ENCODE measurements around the gene TOMM70. TPM values are rescaled to one million over a fixed set of nuclear protein-coding genes. Genes with fewer than 3 reads are reported as not detected.
A peak's percentile ranks its signal among the peaks of the same experiment; 100 is the strongest.
"Not testable (repeated sequence)": the region's sequence is repeated elsewhere in the genome, so short reads cannot be mapped to it uniquely, and the experiment has no call there.

Gene TOMM70
- total RNA-seq, result 57.4 TPM

DNA sequence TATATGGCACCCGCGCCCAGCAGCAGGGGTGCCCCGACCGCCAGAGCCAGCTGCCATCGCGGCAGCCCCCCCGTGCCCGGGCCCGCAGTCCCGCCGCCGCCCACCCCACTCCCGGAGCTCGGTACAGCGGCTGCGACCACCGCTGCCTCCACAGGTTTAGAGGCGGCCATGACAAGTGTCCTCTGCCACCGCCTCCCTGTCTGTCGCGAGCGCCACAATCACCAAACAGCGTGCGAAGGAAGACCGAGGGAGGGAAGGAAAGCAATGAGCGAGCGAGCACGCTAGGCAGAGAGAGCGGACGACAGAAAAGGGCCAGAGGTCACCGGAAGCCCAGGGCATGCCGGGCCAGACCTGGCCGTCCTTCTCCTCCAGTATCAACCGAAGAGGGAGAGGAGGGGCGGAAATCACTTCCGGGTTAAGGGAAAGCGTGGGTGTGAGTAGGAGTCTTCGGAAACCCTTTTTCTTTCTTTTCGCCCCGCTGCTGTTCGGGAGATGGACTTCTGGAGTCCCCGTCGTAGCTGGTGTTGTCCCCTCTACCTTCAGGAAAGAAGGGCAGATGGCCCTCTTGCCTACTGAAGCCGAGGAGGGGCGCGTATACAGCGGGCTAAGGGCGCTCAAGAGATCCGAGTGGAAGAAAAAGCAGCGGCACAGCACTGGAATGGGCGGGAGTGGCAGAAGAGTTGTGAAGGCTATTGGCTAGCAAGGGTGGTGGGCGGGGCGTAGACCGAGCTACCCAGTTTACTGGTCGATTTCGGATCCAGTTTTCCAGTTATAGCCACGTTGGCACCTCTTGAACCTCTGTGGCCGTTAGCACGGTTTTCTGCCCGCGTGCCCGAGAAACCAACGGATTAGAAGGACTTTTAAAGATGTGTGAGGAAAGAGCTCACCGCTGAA is at the start of gene TOMM70, which contains the start of gene LNP1:
Gene TOMM70 (minus strand): TSS at position 310 of the 894 bp plus-strand sequence. CDS start 140 bp downstream, at position 170.
Gene LNP1 (plus strand): TSS at position 760 of the 894 bp plus-strand sequence. CDS start 28,191 bp downstream, outside the sequence.
- DNase-seq (ENCODE audit: low spot score), result peak; percentile 97

DNA sequence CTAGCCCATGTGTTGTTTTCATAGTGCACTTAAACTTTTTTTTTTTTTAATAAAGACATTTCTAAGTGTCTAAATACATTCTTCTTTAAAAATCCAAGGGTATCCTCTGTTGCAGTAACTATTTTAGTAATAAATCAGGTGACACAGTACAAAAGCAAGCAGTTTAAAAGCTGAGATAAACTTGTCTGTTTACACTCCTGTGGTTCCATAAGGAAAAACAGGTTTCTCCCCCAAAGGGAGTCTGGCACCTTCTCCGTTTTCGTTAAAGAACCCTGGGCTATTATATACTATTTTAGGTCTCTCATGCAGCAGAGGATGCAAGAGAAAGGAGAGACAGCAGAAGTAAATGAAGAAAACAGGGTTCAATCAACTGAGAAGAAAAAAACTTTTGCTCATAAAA is 48.3 kb upstream of the TOMM70 start:
- no peak for DNase-seq (ENCODE audit: low spot score)

DNA sequence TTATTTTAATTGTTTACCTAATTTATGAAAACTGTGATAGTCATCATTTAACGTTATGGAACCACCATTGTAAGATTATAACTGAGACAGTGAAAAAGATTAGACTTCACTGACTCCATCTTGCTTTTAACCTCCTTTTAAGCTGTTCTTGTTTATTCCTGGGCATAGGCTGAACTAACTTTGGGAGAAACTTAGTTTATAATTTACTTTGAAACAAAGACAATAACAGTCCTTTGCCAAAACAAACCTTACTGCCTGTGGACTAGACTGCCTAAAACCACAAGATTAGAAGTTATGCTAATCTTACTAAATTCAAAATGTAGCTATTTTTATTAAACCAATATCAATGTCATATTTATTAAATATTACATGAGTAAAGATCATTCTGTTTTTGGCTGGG is 47.2 kb upstream of the TOMM70 start:
- no peak for DNase-seq (ENCODE audit: low spot score)

DNA sequence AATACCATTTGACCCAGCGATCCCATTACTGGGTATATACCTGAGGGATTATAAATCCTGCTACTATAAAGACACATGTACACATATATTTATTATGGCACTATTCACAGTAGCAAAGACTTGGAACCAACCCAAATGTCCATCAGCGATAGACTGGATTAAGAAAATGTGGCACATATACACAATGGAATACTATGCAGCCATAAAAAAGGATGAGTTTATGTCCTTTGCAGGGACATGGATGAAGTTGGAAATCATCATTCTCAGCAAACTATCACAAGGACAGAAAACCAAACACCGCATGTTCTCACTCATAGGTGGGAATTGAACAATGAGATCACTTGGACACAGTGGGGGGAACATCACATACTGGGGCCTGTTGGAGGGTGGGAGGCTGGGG is 46.2 kb upstream of the TOMM70 start:
- DNase-seq (ENCODE audit: low spot score), result not testable (repeated sequence)

DNA sequence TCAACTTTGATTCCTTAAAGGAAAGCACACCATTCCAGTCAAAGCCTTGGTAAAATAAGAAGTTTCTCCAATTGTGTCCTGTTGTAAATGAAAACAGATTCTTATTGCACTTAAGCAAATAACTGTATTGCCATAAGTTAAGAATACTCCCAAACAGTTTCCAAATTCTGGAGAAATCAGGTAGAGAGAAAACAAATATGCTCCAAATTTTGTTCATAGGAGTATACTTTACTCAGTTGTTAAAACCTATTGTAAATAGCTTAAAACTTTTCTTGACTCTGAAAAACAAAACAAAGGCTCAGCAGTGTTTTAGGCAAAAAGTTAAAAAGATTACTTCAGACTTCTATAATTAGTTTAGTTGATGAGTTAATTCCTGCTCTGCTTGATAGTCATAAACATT is 42.8 kb upstream of the TOMM70 start:
- no peak for DNase-seq (ENCODE audit: low spot score)

DNA sequence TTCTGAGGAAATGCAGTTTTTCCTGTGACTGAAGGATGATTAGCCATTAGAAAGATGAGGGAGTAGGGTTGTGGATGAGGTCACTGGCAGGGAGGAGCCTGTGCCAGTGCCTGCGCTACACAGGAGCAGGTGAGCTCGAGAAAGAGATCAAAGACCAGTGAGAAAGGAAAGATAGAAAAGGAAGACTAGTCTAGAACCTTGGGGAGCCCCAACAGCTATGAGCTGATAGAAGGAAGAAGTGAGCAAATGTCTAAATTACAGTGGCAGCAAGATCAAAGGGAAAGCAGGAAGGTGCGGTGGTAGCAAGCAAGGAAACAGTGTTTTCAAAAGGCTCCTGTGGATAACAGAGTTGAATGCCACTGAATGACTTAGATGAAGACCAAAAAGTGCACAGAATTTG is 40.0 kb upstream of the TOMM70 start:
- no peak for DNase-seq (ENCODE audit: low spot score)

DNA sequence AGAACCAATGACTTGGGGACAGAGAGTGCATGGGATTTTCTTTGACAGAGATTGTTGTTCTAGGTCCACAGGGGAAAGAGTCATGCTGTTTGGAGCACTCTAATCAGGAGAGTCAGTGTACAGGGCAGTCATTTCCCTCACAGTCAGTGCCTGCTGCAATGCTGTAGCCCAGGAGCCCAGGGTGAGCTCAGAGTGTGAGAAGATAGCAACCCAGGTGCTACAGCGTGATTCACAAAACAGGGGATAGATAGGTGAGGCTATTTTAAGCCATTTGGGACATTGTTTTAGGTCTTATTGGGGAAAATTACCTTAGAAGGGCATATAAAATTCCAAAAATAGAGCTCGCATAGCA is 37.7 kb upstream of the TOMM70 start:
- DNase-seq (ENCODE audit: low spot score), result no peak

DNA sequence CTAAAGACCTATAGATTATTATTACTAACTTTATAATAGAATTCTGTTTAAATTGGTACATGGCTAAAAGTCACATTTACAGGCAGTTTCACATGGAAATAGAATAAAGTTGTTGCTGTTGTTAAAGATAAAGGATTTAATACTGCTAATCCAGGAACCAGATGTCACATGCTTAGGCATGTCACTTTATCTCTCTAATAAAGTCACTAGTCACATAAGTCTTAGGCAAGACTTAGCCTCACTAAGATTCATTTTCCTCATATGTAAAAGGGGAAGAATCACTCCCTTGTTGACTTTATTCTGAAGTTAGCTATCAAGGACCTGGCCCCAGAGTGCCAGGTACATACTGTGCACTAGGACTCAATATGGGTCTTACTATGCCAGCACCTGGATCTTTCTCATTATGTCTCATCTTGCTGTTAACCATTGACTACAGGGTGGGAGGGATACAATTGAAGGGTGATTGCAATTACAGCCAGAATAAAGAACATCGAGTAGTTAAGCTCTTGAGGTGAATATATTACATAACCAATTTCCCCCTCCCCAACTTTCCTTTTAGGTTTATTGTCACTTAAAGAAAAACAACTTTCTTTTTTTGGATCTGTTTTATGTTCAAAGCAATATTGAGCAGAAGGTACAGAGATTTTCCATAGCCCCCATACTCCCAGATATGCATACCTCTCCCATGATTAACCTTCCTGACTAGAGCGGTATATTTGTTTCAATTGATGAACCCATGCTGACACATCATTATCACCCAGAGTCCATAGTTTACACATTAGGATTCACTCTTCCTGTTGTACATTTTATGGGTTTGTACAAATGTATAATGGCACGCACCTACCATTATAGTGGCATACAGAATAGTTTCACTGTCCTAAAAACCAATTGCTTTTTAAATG is 37.1 kb upstream of the TOMM70 start:
- DNase-seq (ENCODE audit: low spot score), result no peak

DNA sequence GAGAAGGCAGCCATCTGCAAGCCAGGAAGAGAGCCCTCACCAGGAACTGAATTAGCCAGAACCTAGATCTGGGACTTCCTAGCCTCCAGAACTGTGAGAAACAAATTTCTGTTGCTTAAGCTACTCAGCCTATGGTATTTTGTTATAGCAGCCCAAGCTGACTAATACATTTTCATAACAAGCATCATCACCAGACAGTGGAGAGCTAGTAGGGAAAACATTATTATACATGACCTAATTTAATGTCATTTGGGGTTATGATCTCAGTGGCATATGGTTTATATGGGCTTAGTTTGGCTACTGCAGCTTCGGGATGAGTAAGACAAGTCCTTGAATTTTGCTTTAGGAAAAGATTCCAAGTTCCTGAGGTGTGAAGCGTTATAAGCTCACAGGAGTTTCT is 36.1 kb upstream of the TOMM70 start:
- no peak for DNase-seq (ENCODE audit: low spot score)

DNA sequence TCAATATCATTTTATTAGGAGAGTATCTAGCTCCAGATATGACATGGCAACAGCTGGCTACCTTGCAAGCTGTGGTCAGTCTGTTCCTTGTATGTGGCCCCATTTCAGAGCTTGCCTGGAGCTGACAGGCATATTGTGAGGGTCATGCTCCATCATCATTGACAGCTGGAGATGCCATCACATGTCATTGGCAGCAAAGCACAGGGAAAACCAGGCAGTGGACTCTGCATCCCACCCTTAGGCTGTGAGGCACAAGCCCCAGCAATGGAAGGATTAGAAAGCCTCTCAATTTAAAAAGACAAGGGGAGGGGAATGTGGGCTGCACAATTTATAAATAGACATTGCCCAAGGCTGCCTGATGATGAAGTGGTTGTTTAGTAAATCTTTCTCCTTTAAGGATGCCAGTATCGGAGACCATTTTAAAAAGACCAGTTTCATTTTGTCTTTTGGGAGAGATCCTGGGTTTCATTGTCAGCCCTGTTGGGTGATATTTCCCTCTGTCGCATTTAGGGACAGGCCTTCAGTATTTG is 28.4 kb upstream of the TOMM70 start:
- no peak for DNase-seq (ENCODE audit: low spot score)

DNA sequence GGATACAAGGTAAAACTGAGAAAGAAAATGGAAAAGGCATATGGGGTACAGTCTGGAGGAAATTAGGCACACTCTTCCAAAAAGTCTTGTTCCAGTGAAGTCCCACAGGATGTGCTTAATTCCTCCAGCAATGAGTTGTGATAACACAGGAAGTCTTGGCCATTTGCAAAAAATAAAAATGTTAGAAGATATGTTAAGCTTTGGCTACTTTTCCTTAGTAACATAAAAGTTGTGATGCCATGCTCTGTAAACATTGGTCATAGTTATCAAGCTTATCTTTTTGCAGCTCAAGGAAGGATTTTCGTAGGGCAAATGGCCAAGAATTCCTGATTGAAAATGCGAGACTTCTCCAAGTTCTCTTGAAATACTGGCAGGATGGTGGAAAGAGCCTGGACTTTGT is 26.8 kb upstream of the TOMM70 start:
- DNase-seq (ENCODE audit: low spot score), result no peak

DNA sequence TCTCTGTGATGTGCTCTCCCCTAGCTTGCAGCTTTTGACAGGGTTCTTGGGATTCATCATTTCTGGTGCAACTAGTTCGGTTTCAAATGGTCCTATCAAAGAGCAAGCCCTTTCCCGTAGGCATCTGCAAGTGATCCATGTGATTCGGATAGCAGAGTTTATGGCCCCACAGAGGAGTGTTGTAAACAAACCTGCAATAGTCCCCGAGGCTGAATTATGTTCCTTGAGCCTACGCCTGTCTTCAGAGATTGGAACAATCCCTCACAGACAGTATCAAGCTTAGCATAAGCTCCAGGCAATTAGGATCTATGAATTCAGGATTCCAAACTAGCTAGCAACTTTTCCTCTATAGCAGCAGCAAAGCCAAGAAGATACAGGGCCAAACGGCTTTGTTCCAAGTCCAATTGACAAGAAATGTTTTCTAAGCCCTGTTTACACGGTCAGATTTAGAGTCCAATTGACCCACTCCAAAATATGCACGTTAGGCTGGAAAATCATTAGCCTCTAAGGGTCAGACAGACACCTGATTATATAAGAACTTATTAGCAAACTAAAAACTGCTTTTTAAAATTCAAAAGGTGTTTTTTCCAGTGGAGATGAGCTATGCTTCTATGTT is 25.3 kb upstream of the TOMM70 start:
- no peak for DNase-seq (ENCODE audit: low spot score)

DNA sequence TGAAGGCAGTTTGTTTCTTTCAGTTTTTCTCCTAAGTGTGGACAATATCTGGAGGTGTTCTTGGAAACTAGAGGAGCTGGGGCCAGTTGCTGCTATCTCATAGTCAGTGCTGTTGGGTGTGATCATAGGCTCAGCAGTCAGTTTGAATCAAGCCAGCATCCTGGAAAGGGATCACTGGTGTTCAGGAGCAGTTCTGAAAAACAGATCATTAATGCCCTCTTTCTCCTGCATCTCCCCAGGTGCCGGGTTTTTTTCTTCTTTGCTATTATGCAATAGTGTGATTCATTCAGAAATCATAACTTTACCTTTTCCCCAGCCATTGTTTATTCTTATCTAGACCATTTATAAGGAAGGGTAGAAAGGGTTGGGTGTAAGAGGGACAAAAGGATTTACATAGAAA is 24.4 kb upstream of the TOMM70 start:
- DNase-seq (ENCODE audit: low spot score), result no peak

DNA sequence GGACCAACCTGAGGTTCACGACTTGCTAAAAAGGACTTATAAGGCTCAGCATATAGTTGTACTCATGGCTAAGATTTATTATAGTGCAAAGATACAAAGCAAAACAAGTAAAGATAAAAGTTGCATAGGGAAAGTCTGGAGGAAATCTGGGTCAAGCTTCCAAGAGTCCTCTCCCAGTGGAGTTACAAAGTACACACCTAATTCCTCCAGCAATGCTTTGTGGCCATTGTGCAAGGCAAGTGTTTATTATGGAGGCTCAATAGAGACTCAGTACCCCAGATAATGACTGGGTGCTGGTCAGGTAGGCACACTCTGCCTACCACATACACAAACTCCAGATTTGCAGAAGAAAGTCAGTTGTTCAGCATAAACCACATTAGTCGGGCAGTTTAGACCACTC is 23.4 kb upstream of the TOMM70 start:
- DNase-seq (ENCODE audit: low spot score), result no peak

DNA sequence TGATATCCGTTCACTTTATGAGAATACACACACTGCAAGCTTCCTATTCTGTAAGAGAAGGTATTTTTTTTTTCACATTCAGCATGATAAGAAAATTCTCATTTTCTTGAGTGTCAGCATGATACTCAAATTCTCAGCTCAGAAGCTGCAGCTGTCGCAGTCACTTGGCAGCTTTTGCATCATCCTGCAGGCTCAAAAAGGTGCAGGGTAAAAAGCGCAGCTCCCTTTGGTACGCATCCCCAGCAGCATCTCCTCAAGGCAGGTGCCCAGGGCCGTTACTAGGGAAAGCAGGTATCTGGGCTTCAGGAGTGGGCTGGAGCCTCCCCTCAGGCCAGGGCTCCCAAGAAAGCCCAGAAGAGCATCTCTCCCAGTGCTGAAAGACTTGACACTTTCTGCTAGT is 22.7 kb upstream of the TOMM70 start:
- no peak for DNase-seq (ENCODE audit: low spot score)

DNA sequence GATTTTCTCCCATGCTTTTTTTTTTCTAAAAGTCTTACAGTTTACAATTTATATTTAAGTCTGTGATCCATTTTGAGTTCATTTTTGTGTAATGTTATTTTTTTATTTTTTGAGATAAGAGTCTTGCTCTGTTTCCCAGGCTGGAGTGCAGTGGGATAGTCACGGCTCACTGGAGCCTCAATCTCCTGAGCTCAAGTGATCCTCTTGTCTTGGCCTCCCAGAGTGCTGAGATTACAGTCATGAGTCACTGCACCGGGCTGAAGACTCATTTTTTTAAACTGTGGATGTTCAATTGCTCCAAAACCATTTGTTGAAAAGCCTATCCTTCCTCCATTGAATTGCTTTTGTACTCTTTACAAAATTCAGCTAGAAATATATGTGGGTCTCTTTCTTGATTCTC is 20.0 kb upstream of the TOMM70 start:
- DNase-seq (ENCODE audit: low spot score), result no peak

DNA sequence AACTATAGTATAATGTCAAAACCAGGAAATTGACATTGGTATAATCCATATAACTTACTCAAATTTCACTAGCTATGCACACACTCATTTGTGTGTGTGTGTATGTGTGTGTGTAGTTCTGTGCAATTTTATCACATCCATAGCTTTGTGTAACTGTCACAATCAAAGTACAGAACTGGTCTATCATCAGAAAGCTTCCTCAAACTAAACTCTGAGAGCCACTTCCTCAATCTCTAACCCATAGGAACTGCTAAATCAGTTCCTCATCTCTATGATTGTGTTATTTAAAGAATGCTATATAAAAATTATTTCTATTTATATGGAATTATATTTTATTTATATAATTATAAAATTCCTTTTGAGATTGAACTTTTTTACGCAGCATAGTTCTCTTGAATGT is 18.5 kb upstream of the TOMM70 start:
- no peak for DNase-seq (ENCODE audit: low spot score)

DNA sequence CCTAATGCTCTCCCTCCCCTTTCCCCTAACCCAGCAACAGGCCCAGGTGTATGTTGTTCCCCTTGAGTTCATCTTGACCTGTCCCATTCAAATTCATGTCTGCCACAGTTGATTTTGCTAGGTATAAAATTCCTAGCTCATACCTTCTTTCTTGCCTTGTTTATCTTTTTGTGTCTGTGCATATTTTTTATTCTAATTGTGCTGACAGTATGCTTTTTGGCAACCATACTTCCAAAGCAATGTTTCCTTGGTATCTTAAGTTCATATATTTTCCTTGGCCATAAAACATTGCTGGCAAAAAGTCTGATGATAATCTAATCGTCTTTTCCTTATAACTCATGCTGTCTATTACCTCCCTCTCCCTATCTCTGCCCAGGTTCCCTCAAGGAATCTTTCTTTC is 16.0 kb upstream of the TOMM70 start:
- no peak for DNase-seq (ENCODE audit: low spot score)

DNA sequence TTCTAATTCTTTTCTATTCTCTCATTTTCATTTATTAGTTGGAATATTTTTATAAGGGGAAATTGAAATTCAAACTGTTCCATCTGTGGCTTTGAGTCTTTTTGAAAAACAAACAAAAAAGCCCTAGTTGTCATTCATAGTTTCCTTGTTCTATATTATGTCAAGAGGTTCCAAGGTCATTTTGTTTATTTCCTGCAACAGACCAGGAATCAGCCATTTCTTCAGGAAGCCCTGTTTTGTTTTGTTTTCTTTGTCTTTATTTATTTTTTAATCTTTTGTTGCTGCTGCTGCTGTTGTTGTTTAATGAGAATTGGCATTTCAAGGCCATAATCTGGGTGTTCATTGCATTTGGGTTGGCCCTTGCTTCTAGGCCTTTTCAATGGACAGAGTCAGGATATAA is 15.3 kb upstream of the TOMM70 start:
- no peak for DNase-seq (ENCODE audit: low spot score)

DNA sequence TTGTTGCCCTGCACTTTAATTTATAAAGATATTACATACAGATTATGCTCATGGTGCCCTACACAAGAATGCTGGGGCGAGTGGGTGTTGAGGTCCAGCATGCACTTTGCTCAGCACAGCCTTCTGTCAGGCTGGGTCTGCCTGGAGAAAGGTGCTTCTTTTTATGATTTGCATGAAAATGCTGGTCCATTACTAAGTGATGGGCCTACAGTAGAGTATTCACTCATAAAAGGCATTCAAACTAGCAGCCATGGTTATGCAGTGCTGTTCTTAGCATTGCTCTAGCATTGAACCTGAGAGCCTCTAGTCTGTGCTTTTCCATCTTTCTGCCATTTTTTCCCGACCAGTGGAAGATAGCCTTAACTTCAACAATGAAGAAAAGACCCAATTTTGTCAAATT is 12.7 kb upstream of the TOMM70 start:
- no peak for DNase-seq (ENCODE audit: low spot score)

DNA sequence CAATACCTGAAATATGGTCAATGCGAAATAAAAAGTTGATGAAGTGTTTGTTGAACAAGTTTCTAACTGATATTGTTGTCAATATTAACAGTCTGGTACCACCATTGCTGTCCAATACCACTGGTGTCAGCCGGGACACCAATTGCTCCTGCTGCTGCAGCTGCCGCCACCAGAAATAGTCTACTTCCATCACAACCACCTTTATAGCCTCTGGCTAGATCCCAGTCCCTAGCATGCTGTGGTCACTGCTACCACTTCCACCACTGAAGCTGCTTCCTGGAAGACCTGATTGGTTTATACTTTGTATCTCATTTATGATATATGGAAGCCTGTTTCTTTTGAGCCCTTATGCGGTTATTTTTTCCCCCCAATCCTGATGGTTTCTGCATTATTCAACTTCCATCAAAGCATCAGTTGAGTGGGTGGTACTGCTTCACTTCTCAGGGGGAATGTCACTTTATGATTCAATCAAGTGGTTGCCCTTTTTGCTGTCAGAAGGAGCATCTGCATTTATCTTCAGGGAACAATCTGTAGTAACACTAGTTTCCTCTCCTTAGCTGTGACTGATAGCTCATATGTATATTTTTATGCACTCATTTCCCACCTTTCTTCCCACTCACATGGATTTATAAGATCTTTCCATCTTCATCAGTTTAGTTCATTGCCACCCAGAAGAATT is 12.2 kb upstream of the TOMM70 start:
- DNase-seq (ENCODE audit: low spot score), result no peak

Data from ureter (tissue), 1 donor.